GM18868 (cell line): Measurements from ENCODE around the gene CANX.

Experiments
- ATAC-seq: cut with Tn5 transposase; IDR thresholded peaks from one replicate; pipeline ENCODE4 v1.9.1; 2021; ENCODE audit warnings: mild to moderate bottlenecking, moderate library complexity; ENCODE audit not compliant: unreplicated experiment

CANX gene

GRCh38 chr5:179773686-179774040 lies 74.9 kb downstream of the CANX start:
- ATAC-seq = no peak

- ATAC-seq = no peak
These were observed 75.7 kb downstream of the CANX start for GRCh38 chr5:179774442-179774841.

GRCh38 chr5:179776411-179776938 lies 77.7 kb downstream of the CANX start:
- no peak for ATAC-seq

GRCh38 chr5:179777456-179777855 lies 78.7 kb downstream of the CANX start:
- no peak for ATAC-seq

- no peak for ATAC-seq
These were observed 79.1 kb downstream of the CANX start for GRCh38 chr5:179777909-179778308.

- no peak for ATAC-seq
These were observed 79.8 kb downstream of the CANX start for GRCh38 chr5:179778591-179778990.

- ATAC-seq = no peak
These were observed 81.1 kb downstream of the CANX start for GRCh38 chr5:179779826-179780225.

- no peak for ATAC-seq
These were observed 81.6 kb downstream of the CANX start for GRCh38 chr5:179780362-179780761.
